HepG2 (cell line): ENCODE measurements around the gene CACNA1H. TPM values are rescaled to one million over a fixed set of nuclear protein-coding genes. Genes with fewer than 3 reads are reported as not detected.

Experiments used
- ATAC-seq: fragments of 200-7000 bp; cut with Tn5 transposase; 3 replicates; pipeline ENCODE4 v1.9.1; 2020; ENCODE audit warnings: mild to moderate bottlenecking, moderate library complexity
- BruUV-seq: library from RNA; stranded (reverse); fragments of 400-500 nt; replicated peaks from 2 replicates; lab custom pipeline; 2021; lab: Mats Ljungman, UMichigan
- CTCF ChIA-PET: fragments of 300-600 bp; formaldehyde crosslinking; extraction: SDS; loops from one replicate; lab custom pipeline; 2021; ENCODE audit warnings: low total read pairs, inconsistent platforms, low intra/inter-chr PET ratio; lab: Yijun Ruan, JAX
- POLR2A ChIA-PET: fragments of 350-600 bp; sonication (Branson Sonifier 250); formaldehyde crosslinking; loops from one replicate; lab custom pipeline; 2020; ENCODE audit warnings: antibody characterized with exemption, inconsistent platforms; lab: Yijun Ruan, JAX
- DNase-seq: peaks from one replicate; pipeline ENCODE4 v3.0.0-alpha.2; 2015; ENCODE audit warnings: low spot score
- FAIRE-seq: peaks from 3 replicates; lab custom pipeline; 2011; peaks lifted over from hg19 to GRCh38; lab: Jason Lieb, UNC
- H2AFZ ChIP-seq: one replicate; pipeline ENCODE4 v1.6.1; 2011; ENCODE audit warnings: low read length, inconsistent platforms
- H3K27ac ChIP-seq: fragments of 300-600 bp; 3 replicates; pipeline ENCODE4 v1.8.0; 2011; ENCODE audit warnings: mixed run types, mild to moderate bottlenecking, mixed read lengths, low read length, inconsistent platforms; ENCODE audit not compliant: insufficient read depth; ENCODE audit errors: extremely low read length
- H3K27me3 ChIP-seq, 2 experiments: fragments of 200-600 bp in 1 of 2; 2 replicates in 1 of 2; 3 replicates in 1 of 2; pipeline versions ENCODE4 v1.6.0 to v1.8.0; 2011; ENCODE audit warnings: low read length in 2 of 2, mild to moderate bottlenecking in 2 of 2, moderate library complexity in 2 of 2, inconsistent platforms in 1 of 2; ENCODE audit not compliant: insufficient read depth in 2 of 2, control insufficient read depth in 1 of 2
- H3K36me3 ChIP-seq, 2 experiments: fragments of 200-600 bp in 1 of 2; replicated peaks in 1 of 2; 2 replicates in 1 of 2; 3 replicates in 1 of 2; pipeline versions ENCODE4 v1.5.1 to v1.8.0; 2011; ENCODE audit warnings: low read length in 2 of 2, inconsistent platforms in 1 of 2; ENCODE audit not compliant: insufficient read depth in 2 of 2, control insufficient read depth in 1 of 2
- H3K4me1 ChIP-seq: 2 replicates; pipeline ENCODE4 v1.5.1; 2012; ENCODE audit warnings: low read length, inconsistent platforms; ENCODE audit not compliant: insufficient read depth
- H3K4me2 ChIP-seq: 2 replicates; pipeline ENCODE4 v1.6.0; 2011; ENCODE audit warnings: low read depth, low read length, inconsistent platforms
- H3K4me3 ChIP-seq, 3 experiments: fragments of 200-600 bp in 1 of 3; sonication (generic), shearing (Covaris generic) in 1 of 3; replicated peaks in 1 of 3; 2 replicates each; pipeline ENCODE4 v1.5.1; 2011 to 2016; ENCODE audit warnings: low read length in 3 of 3, inconsistent platforms in 2 of 3, low read depth in 2 of 3, mild to moderate bottlenecking in 2 of 3, control low read depth in 1 of 3, mixed read lengths in 1 of 3; ENCODE audit not compliant: insufficient read depth in 1 of 3
- H3K79me2 ChIP-seq: one replicate; pipeline ENCODE4 v1.6.1; 2011; ENCODE audit warnings: low read length, inconsistent platforms; ENCODE audit not compliant: insufficient read depth
- H3K9ac ChIP-seq: 2 replicates; pipeline ENCODE4 v1.6.0; 2011; ENCODE audit warnings: mild to moderate bottlenecking, low read depth, low read length, inconsistent platforms; ENCODE audit not compliant: insufficient read depth
- H3K9me3 ChIP-seq: 2 replicates; pipeline ENCODE4 v1.5.1; 2012; ENCODE audit warnings: mild to moderate bottlenecking, low read length
- H4K20me1 ChIP-seq: 2 replicates; pipeline ENCODE4 v1.6.0; 2011; ENCODE audit warnings: inconsistent platforms, mild to moderate bottlenecking, low read length, moderate library complexity; ENCODE audit not compliant: insufficient read depth
- BCL3 ChIP-seq: sonication (generic); formaldehyde crosslinking; IDR thresholded peaks from 2 replicates; pipeline ENCODE4 v1.5.1; 2020; ENCODE audit warnings: mild to moderate bottlenecking, missing genetic modification reagents, moderate library complexity
- NFIB ChIP-seq: sonication (generic); formaldehyde crosslinking; IDR thresholded peaks from 2 replicates; pipeline ENCODE4 v1.9.0; 2021; ENCODE audit warnings: missing genetic modification reagents, mild to moderate bottlenecking, borderline replicate concordance
- RNF219 ChIP-seq: sonication (generic); formaldehyde crosslinking; IDR thresholded peaks from 2 replicates; pipeline ENCODE4 v1.5.0; 2020; ENCODE audit warnings: mild to moderate bottlenecking, missing genetic modification reagents
- ZNF282 ChIP-seq: fragments of 450-650 bp; IDR thresholded peaks from 2 replicates; pipeline ENCODE4 v1.6.1; 2018; ENCODE audit not compliant: partially characterized antibody
- ZNF382 ChIP-seq: sonication (generic); formaldehyde crosslinking; IDR thresholded peaks from 2 replicates; pipeline ENCODE4 v1.5.0; 2020; ENCODE audit warnings: missing genetic modification reagents, mild to moderate bottlenecking, borderline replicate concordance
- WGBS: methylation state at CpG from one replicate; pipeline ENCODE4 v1.1.6; 2017; ENCODE audit warnings: low lambda C conversion rate; 5-methylcytosine and 5-hydroxymethylcytosine counted together
- in situ Hi-C: cut with HindIII; loops from 2 replicates; pipeline ENCODE4 v1.10.0; 2017; ENCODE audit warnings: low pct_unique_long_range_greater_than_20kb; ENCODE audit not compliant: extremely low pct_ligation_motif_present
- intact Hi-C: fragments of 100-400 bp; cut with micrococcal nuclease; formaldehyde crosslinking; loops from one replicate; pipeline ENCODE4 v1.10.0; 2022; ENCODE audit not compliant: unreplicated experiment
- polyA plus RNA-seq, 8 experiments: library from polyadenylated mRNA; depleted of rRNA in 3 of 8; stranded (reverse) in 7 of 8; unstranded in 1 of 8; fragments of >200 nt; fragmentation: Illumina TruSeq in 4 of 8; extraction: Trizol in 4 of 8; gene quantifications; 2 replicates each; pipeline versions ENCODE4 v1.2.1 to v1.2.3, GENCODE V29; 2011 to 2016; ENCODE audit warnings: low read depth in 4 of 8, missing spikeins in 1 of 8, mixed read lengths in 1 of 8; ENCODE audit not compliant: insufficient read depth in 1 of 8
- total RNA-seq, 5 experiments: library from RNA; depleted of rRNA; stranded (reverse); fragments of >200 nt; fragmentation: Illumina TruSeq; extraction: Trizol; gene quantifications; 2 replicates each; pipeline ENCODE4 v1.2.3, GENCODE V29; 2016; ENCODE audit warnings: low read depth in 1 of 5

The CACNA1H gene
- total and polyA plus RNA-seq, 2 of the 13 experiments (the other 11 are each of a cell fraction or from before 2014, with no cell fraction given): 0.40 to 1.8 TPM

- WGBS: 50% methylated on average over 28 of the region's 46 CpGs
These were observed 4.2 kb downstream of the CACNA1H start for GRCh38 chr16:1156983-1157638.

More at GRCh38 chr16:1156983-1157638, 4.2 kb downstream of the CACNA1H start:
- FAIRE-seq (no peak), DNase-seq (no peak), ATAC-seq (no peak)
- no peaks in the 10 kb centered on the region for H3K36me3 ChIP-seq
- no TSS peak for BruUV-seq
- peaks cover 56% of the 10 kb centered on the region for H3K4me1 ChIP-seq
- H3K27me3 ChIP-seq: peaks cover 6 to 77% of the 10 kb centered on the region in 2 experiments
- in situ Hi-C loops (no loop called here), intact Hi-C loops (no loop called here)
- H3K9ac ChIP-seq: no peak overlapping the region
- H3K79me2 ChIP-seq: no peaks in the 10 kb centered on the region
- CTCF ChIA-PET: no interaction called here
- H2AFZ ChIP-seq: no peak overlapping the region
- 0 out of 2 replicates have a peak, but pooled peaks cover 8% of the 10 kb centered on the region for H4K20me1 ChIP-seq
- no peak overlapping the region for H3K27ac ChIP-seq
- no peaks in the 10 kb centered on the region for H3K9me3 ChIP-seq
- H3K4me3 ChIP-seq: no peak overlapping the region
- TF ChIP-seq RNF219 (no peak), NFIB (no peak), BCL3 (CRISPR knock-in tag) (no peak), ZNF382 (CRISPR knock-in tag) (no peak), ZNF282 (no peak)
- TF ChIP-seq, all 625 proteins: peak for 0
- no peak overlapping the region for H3K4me2 ChIP-seq
- POLR2A ChIA-PET: no interaction called here
